Large intestine (tissue), 3 donors: ENCODE measurements around the gene ZFHX3. TPM values are rescaled to one million over a fixed set of nuclear protein-coding genes. Genes with fewer than 3 reads are reported as not detected.

Experiments
- DNase-seq, 2 donors: peaks; one replicate each; pipeline versions ENCODE4 v3.0.0 to v3.0.0-alpha.2; 2013
- H3K27ac ChIP-seq: one replicate; pipeline ENCODE4 v1.5.1; 2013; ENCODE audit warnings: low read length
- H3K27me3 ChIP-seq: 2 replicates; pipeline ENCODE4 v1.6.1; 2013; ENCODE audit warnings: low read length; ENCODE audit not compliant: control insufficient read depth, insufficient read depth
- H3K36me3 ChIP-seq: 2 replicates; pipeline ENCODE4 v1.6.1; 2013; ENCODE audit warnings: low read length; ENCODE audit not compliant: control insufficient read depth, insufficient read depth
- H3K4me1 ChIP-seq: one replicate; pipeline ENCODE4 v1.6.1; 2013; ENCODE audit warnings: low read length; ENCODE audit not compliant: control insufficient read depth, insufficient read depth
- H3K4me3 ChIP-seq: one replicate; pipeline ENCODE4 v1.5.1; 2013; ENCODE audit warnings: low read length
- H3K9me3 ChIP-seq: one replicate; pipeline ENCODE4 v1.6.1; 2013; ENCODE audit warnings: mild to moderate bottlenecking, low read depth, low read length, moderate library complexity; ENCODE audit not compliant: control insufficient read depth
- WGBS: methylation state at CpG from one replicate; pipeline ENCODE4 v1.1.5; 2013; ENCODE audit warnings: low lambda C conversion rate; ENCODE audit not compliant: insufficient coverage; 5-methylcytosine and 5-hydroxymethylcytosine counted together
- polyA plus RNA-seq: library from polyadenylated mRNA; unstranded; fragments of 120-200 nt; gene quantifications from one replicate; pipeline ENCODE4 v1.2.1, GENCODE V29; 2013

Gene ZFHX3
- polyA plus RNA-seq, 1 donor, result 10.5 TPM

GRCh38 chr16:72985148-72985941, 62.6 kb downstream of the ZFHX3 start:
- no peaks in the 10 kb centered on the region for H3K36me3 ChIP-seq
- H3K4me3 ChIP-seq, result no peak overlapping the region
- peaks cover 8% of the 10 kb centered on the region for H3K4me1 ChIP-seq
- 60% methylated on average over 1 of the region's 11 CpGs for WGBS
- no peak overlapping the region for H3K27ac ChIP-seq
- no peak for DNase-seq
- no peaks in the 10 kb centered on the region for H3K9me3 ChIP-seq
- no peaks in the 10 kb centered on the region for H3K27me3 ChIP-seq

- Histone ChIP-seq H3K9me3 (no peaks in the 10 kb centered on the region), H3K36me3 (no peaks in the 10 kb centered on the region), H3K27ac (no peak overlapping the region), H3K4me3 (no peak overlapping the region), H3K27me3 (no peaks in the 10 kb centered on the region), H3K4me1 (peaks cover 3% of the 10 kb centered on the region)
- no peak for DNase-seq
- no CpG with 5 or more reads among the region's 2 CpGs for WGBS
These were observed 64.1 kb downstream of the ZFHX3 start for GRCh38 chr16:72983728-72984350.

- Histone ChIP-seq H3K36me3 (no peaks in the 10 kb centered on the region), H3K27ac (no peak overlapping the region), H3K27me3 (no peaks in the 10 kb centered on the region), H3K9me3 (no peaks in the 10 kb centered on the region), H3K4me1 (peaks cover 3% of the 10 kb centered on the region), H3K4me3 (no peak overlapping the region)
- no peak for DNase-seq
- no CpG with 5 or more reads among the region's 9 CpGs for WGBS
These were observed 64.7 kb downstream of the ZFHX3 start for GRCh38 chr16:72983241-72983640.

- no peaks in the 10 kb centered on the region for H3K27me3 ChIP-seq
- H3K4me1 ChIP-seq, result peaks cover 14% of the 10 kb centered on the region
- no peaks in the 10 kb centered on the region for H3K9me3 ChIP-seq
- DNase-seq, result no peak
- WGBS, result no CpG with 5 or more reads among the region's 9 CpGs
- H3K4me3 ChIP-seq, result no peak overlapping the region
- H3K27ac ChIP-seq, result no peak overlapping the region
- no peaks in the 10 kb centered on the region for H3K36me3 ChIP-seq
These were observed 68.0 kb downstream of the ZFHX3 start for GRCh38 chr16:72979974-72980373.

- WGBS, result no CpG with 5 or more reads among the region's 7 CpGs
- no peaks in the 10 kb centered on the region for H3K9me3 ChIP-seq
- H3K4me1 ChIP-seq, result peaks cover 11% of the 10 kb centered on the region
- H3K4me3 ChIP-seq, result no peak overlapping the region
- H3K27me3 ChIP-seq, result no peaks in the 10 kb centered on the region
- no peaks in the 10 kb centered on the region for H3K36me3 ChIP-seq
- H3K27ac ChIP-seq, result no peak overlapping the region
- no peak for DNase-seq
These were observed 69.7 kb downstream of the ZFHX3 start for GRCh38 chr16:72978212-72978611.

DNA sequence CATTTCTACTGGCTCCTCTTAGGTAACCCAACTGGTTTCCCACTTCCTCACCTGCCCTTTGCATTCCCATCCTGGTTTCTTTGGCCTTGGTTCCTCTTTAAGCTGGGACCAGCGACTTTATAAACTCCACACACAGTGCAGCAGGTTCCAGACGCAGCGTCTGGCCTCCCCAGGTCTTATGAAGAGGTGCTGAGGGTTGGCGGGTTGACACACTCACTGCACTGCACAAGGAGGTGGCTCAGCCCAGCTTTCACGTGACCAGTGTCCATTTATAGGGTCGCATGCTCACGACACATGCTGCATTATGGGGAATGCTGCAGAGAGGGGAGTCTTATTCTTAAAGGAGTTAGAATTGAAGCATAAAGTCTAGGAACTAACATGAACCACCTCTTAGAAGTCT, 70.8 kb downstream of the ZFHX3 start:
- Histone ChIP-seq H3K4me3 (no peak overlapping the region), H3K36me3 (no peaks in the 10 kb centered on the region), H3K27me3 (no peaks in the 10 kb centered on the region), H3K27ac (no peak overlapping the region), H3K9me3 (no peaks in the 10 kb centered on the region), H3K4me1 (peaks cover 11% of the 10 kb centered on the region)
- WGBS, result no CpG with 5 or more reads among the region's 7 CpGs
- no peak for DNase-seq

DNA sequence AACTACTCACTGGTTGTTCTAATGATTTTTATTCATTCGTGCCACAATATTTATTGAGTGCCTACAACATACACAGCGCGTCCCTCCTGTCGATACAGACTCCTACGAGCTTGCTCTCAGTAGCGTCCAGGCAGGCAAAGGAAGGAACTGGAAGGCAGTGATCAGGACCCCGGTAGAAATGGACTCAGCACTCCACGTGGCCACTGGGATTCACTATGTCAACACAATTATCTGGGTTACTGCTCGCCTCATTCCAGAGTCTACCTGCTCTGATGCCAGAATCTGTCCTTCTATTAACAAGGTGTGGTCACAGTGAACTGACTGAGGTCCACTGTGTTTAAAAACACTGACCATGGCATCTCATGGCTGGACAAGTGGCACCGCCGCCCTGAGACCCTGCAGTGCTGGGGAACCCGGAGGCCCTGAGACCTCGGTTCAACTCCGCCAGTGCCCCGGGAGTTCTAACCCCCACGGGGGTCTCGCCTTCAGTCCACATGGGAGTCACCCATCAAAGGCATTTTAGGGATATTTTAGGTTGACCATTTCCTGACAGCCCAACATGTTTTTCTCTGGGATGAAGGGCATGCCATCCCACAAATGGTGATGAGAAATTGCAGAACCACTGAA, 71.4 kb downstream of the ZFHX3 start:
- Histone ChIP-seq H3K36me3 (no peaks in the 10 kb centered on the region), H3K27me3 (no peaks in the 10 kb centered on the region), H3K4me1 (peaks cover 11% of the 10 kb centered on the region), H3K9me3 (no peaks in the 10 kb centered on the region), H3K27ac (no peak overlapping the region), H3K4me3 (no peak overlapping the region)
- peak; percentile 70 to 79 for DNase-seq
- 83% methylated on average over 2 of the region's 17 CpGs for WGBS

DNA sequence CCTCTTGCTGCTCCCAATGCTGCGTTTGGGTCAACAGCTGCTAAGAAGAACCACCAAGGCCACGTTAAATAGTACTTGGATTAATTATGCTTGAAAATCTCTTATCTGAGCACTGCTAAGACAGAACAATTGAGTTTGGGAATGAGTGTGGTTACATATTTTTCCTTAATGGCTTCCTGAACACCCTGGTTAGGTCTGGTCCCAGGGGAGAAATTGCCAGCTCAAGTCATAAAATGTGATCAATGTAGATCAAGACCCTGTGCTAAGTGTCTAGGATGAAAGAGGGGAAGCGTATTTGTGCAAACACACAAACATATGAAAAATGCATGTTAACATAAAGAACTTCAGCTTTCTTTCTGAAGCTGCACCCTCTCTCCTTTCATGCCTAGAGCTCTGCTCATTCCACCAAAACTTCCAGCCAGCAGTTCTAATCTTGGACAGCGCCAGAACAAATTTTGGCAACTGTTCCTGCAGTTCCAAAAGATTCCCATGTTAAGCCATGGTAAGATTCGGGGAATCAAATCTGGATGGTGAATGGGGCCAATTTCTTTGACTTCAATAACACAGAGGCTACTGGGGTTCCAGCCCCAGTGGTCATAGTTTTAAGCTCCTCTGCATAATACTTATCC, 72.0 kb downstream of the ZFHX3 start:
- Histone ChIP-seq H3K27ac (no peak overlapping the region), H3K4me1 (peaks cover 11% of the 10 kb centered on the region)
- WGBS, result no CpG with 5 or more reads among the region's 5 CpGs

GRCh38 chr16:72974142-72974769, 73.7 kb downstream of the ZFHX3 start:
- H3K9me3 ChIP-seq, result no peaks in the 10 kb centered on the region
- peaks cover 11% of the 10 kb centered on the region for H3K4me1 ChIP-seq
- H3K27ac ChIP-seq, result no peak overlapping the region
- H3K27me3 ChIP-seq, result no peaks in the 10 kb centered on the region
- no peak overlapping the region for H3K4me3 ChIP-seq
- no peaks in the 10 kb centered on the region for H3K36me3 ChIP-seq
- DNase-seq, result no peak
- no CpG with 5 or more reads among the region's 13 CpGs for WGBS

More for the DNA sequence above, 72.0 kb downstream of the ZFHX3 start:
- DNase-seq, result no peak
- no peaks in the 10 kb centered on the region for H3K36me3 ChIP-seq
- H3K9me3 ChIP-seq, result no peaks in the 10 kb centered on the region
- H3K27me3 ChIP-seq, result no peaks in the 10 kb centered on the region
- no peak overlapping the region for H3K4me3 ChIP-seq
